Measurements from ENCODE around the gene DHRSX. TPM values are rescaled to one million over a fixed set of nuclear protein-coding genes. Genes with fewer than 3 reads are reported as not detected.
A peak's percentile ranks its signal among the peaks of the same experiment; 100 is the strongest.
"Not testable (repeated sequence)": the region's sequence is repeated elsewhere in the genome, so short reads cannot be mapped to it uniquely, and the experiment has no call there.

The DHRSX gene
- total and polyA plus RNA-seq, 7 donors: 5.6 to 19.3 (median 9.6) TPM

DNA sequence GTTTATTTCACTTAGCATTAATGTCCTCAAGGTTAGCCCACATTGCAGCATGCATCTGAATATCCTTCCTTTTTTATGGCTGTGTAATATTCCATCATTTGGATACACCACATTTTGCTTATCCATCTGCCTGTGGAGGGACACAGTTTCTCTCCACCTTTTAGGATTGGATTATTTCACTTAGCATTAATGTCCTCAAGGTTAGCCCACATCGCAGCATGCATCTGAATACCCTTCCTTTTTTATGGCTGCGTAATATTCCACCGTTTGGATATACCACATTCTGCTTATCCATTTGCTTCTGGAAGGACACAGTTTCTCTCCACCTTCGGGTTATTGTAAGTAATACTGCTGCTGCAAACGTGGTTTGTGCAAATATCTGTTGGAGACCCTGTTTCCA, 110.0 kb downstream of the DHRSX start:
- TF ChIP-seq, protein P1, sequence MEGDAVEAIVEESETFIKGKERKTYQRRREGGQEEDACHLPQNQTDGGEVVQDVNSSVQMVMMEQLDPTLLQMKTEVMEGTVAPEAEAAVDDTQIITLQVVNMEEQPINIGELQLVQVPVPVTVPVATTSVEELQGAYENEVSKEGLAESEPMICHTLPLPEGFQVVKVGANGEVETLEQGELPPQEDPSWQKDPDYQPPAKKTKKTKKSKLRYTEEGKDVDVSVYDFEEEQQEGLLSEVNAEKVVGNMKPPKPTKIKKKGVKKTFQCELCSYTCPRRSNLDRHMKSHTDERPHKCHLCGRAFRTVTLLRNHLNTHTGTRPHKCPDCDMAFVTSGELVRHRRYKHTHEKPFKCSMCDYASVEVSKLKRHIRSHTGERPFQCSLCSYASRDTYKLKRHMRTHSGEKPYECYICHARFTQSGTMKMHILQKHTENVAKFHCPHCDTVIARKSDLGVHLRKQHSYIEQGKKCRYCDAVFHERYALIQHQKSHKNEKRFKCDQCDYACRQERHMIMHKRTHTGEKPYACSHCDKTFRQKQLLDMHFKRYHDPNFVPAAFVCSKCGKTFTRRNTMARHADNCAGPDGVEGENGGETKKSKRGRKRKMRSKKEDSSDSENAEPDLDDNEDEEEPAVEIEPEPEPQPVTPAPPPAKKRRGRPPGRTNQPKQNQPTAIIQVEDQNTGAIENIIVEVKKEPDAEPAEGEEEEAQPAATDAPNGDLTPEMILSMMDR (IDR thresholded peaks at IDR 0.05): no peak
- H3K4me1 ChIP-seq: peaks cover 11% of the 10 kb centered on the region
- no peaks in the 10 kb centered on the region for H3K36me3 ChIP-seq (ENCODE audit: insufficient read depth in 1 of 2, low read depth in 1 of 2)
- H3K4me3 ChIP-seq: no peak overlapping the region
- no peak overlapping the region for H3K27ac ChIP-seq
- no peaks in the 10 kb centered on the region for H3K27me3 ChIP-seq (ENCODE audit: insufficient read depth in 3 of 3, low read length in 2 of 3)
- 96 to 99% (median 98%) methylated on average over 5 of the region's 5 CpGs for WGBS, 3 donors
- peaks cover 9% of the 10 kb centered on the region for H3K9me3 ChIP-seq
- DNase-seq (no peak), ATAC-seq (no peak)
- intact Hi-C loops (cut with DNase I): no loop called here

- WGBS, 3 donors: 87 to 93% (median 90%) methylated on average over 15 of the region's 15 CpGs
- H3K9me3 ChIP-seq; H3K27me3 ChIP-seq (ENCODE audit: insufficient read depth in 3 of 3, low read length in 2 of 3); ATAC-seq; intact Hi-C loops (cut with DNase I); DNase-seq; H3K36me3 ChIP-seq (ENCODE audit: insufficient read depth in 1 of 2, low read depth in 1 of 2): not testable (repeated sequence)
- H3K4me1 ChIP-seq: peaks cover 11% of the 10 kb centered on the region
- H3K4me3 ChIP-seq: peak overlapping the region; percentile 53
- H3K27ac ChIP-seq: peak overlapping the region; percentile 77
Observed at GRCh38 chrX:2389731-2390130, 111.0 kb downstream of the DHRSX start.

- no peak for DNase-seq
Observed at GRCh38 chrX:2389324-2389723, 111.5 kb downstream of the DHRSX start.

DNA sequence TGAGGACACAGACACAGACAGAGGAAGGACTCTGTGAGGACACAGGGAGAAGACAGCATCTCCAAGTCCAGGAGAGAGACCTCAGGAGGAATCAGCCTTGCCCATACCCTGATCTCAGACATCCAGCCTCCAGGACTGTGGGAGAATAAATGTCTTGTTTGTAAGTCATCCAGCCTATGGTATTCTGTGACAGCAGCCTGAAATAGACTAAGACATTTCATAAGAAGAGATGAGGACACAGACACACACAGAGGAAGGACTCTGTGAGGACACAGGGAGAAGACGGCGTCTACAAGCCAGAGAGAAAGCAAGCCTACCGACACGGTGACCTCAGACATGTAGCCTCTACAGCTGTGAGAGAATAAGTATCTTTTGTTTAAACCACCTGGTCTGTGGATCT, 112.1 kb downstream of the DHRSX start:
- TF ChIP-seq, protein P1 (IDR thresholded peaks at IDR 0.05): no peak
- intact Hi-C loops (cut with DNase I): no loop called here
- no peaks in the 10 kb centered on the region for H3K36me3 ChIP-seq (ENCODE audit: insufficient read depth in 1 of 2, low read depth in 1 of 2)
- WGBS, 3 donors: 38 to 59% (median 39%) methylated on average over 4 of the region's 4 CpGs
- H3K4me1 ChIP-seq: peaks cover 11% of the 10 kb centered on the region
- no peaks in the 10 kb centered on the region for H3K27me3 ChIP-seq (ENCODE audit: insufficient read depth in 3 of 3, low read length in 2 of 3)
- ATAC-seq: peak; percentile 85 to 91 (median 89)
- H3K27ac ChIP-seq: peak overlapping the region; percentile 77
- H3K9me3 ChIP-seq: peaks cover 9% of the 10 kb centered on the region
- no peak for DNase-seq
- H3K4me3 ChIP-seq: peak overlapping the region; percentile 53

More at GRCh38 chrX:2389324-2389723, 111.5 kb downstream of the DHRSX start:
- 70 to 89% (median 89%) methylated on average over 6 of the region's 6 CpGs for WGBS, 3 donors
- H3K4me3 ChIP-seq: peak overlapping the region; percentile 53
- H3K9me3 ChIP-seq: peaks cover 9% of the 10 kb centered on the region
- TF ChIP-seq, protein P1 (IDR thresholded peaks at IDR 0.05): no peak
- peak; percentile 43 to 68 (median 48) for ATAC-seq
- no peaks in the 10 kb centered on the region for H3K36me3 ChIP-seq (ENCODE audit: insufficient read depth in 1 of 2, low read depth in 1 of 2)
- H3K4me1 ChIP-seq: peaks cover 11% of the 10 kb centered on the region
- H3K27ac ChIP-seq: peak overlapping the region; percentile 77
- intact Hi-C loops (cut with DNase I): no loop called here
- no peaks in the 10 kb centered on the region for H3K27me3 ChIP-seq (ENCODE audit: insufficient read depth in 3 of 3, low read length in 2 of 3)

DNA sequence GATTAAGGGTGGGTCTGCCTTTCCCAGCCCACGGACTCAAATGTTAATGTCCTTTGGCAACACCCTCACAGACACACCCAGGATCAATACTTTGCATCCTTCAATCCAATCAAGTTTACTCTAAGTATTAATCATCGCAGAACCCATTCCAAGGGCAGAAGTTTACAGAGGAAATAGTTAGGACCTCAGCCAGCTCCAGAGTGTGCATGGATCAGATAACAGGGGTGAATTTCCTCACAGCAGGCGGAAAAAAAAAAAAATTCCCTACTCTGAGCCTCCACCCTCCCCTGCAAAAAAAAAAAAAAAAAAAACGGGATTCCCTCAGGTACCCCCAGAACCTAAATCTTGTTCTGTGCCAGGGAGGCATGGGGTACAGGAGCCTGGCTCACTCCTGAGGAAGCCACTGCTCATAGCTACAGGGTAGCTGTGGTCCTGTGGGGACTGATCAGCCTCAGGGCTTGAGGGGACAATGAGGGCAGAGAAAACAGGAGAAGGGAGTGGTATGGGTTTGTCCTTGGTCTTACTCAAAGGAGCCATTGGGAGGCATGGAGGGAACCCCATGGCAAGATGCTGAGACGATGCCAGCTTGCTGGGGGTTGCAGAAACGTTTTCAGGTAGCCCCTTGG, 113.0 kb downstream of the DHRSX start:
- WGBS, 3 donors: 45 to 53% (median 49%) methylated on average over 6 of the region's 6 CpGs
- Histone ChIP-seq H3K4me1 (peaks cover 11% of the 10 kb centered on the region), H3K9me3 (peaks cover 9% of the 10 kb centered on the region), H3K4me3 (no peak overlapping the region), H3K27ac (peak overlapping the region; percentile 77), H3K27me3 (ENCODE audit: insufficient read depth in 3 of 3, low read length in 2 of 3) (no peaks in the 10 kb centered on the region), H3K36me3 (ENCODE audit: insufficient read depth in 1 of 2, low read depth in 1 of 2) (no peaks in the 10 kb centered on the region)
- intact Hi-C loops (cut with DNase I): no loop called here
- DNase-seq (no peak), ATAC-seq (peak; percentile 36 to 54 (median 45))
- TF ChIP-seq, protein P1 (IDR thresholded peaks at IDR 0.05): no peak

All from psoas muscle (tissue), 8 donors.